AG04450 (cell line): ENCODE data around the gene OMP. TPM values are rescaled to one million over a fixed set of nuclear protein-coding genes. Genes with fewer than 3 reads are reported as not detected.

Experiments
- CTCF ChIA-PET: fragments of 300-600, 350-600 bp; formaldehyde crosslinking; extraction: SDS; loops from one replicate; lab custom pipeline; 2022; ENCODE audit warnings: antibody characterized with exemption, inconsistent platforms; lab: Charles Lee
- POLR2A ChIA-PET: fragments of 350-600 bp; formaldehyde crosslinking; extraction: SDS; loops from one replicate; lab custom pipeline; 2021; ENCODE audit warnings: antibody characterized with exemption, inconsistent platforms; lab: Yijun Ruan, JAX
- DNase-seq: peaks from one replicate; pipeline ENCODE4 v3.0.0-alpha.2; 2011; ENCODE audit warnings: low read depth, low spot score
- H3K27ac ChIP-seq: one replicate; pipeline ENCODE4 v1.5.1; 2012; ENCODE audit warnings: low read depth, low read length, control low read depth
- H3K27me3 ChIP-seq: one replicate; pipeline ENCODE4 v1.6.0; 2012; ENCODE audit warnings: low read length; ENCODE audit not compliant: control insufficient read depth, insufficient read depth
- H3K4me3 ChIP-seq: 2 replicates; pipeline ENCODE4 v1.5.1; 2011; ENCODE audit warnings: mild to moderate bottlenecking, low read depth, low read length, control low read depth
- H3K9me3 ChIP-seq: 2 replicates; pipeline ENCODE4 v1.5.1; 2012; ENCODE audit warnings: low read length; ENCODE audit not compliant: control insufficient read depth, insufficient read depth
- CTCF ChIP-seq: IDR thresholded peaks from 2 replicates; pipeline ENCODE4 v1.5.1; 2011; ENCODE audit warnings: low read depth, low read length, control low read depth, inconsistent platforms
- polyA plus RNA-seq: library from polyadenylated mRNA; depleted of rRNA; stranded (reverse); fragments of >200 nt; gene quantifications from 2 replicates; pipeline ENCODE4 v1.2.3, GENCODE V29; 2011

The OMP gene
- polyA plus RNA-seq, 1 experiment, result not detected

GRCh38 chr11:77139201-77139600 is 36.6 kb downstream of the OMP start:
- ChIA-PET CTCF (interaction anchor here (3.5 kb wide), 1 partner anchor 12 kb away, joined by 26 read pairs; the partner anchor contains the start of gene MYO7A), POLR2A (no interaction called here)
- H3K4me3 ChIP-seq, result no peak overlapping the region
- DNase-seq, result no peak
- H3K27ac ChIP-seq, result no peak overlapping the region
- TF ChIP-seq CTCF, result no peak
- H3K27me3 ChIP-seq, result peaks cover 5% of the 10 kb centered on the region
- H3K9me3 ChIP-seq, result no peaks in the 10 kb centered on the region; the same call in 1 of the 2 replicates

GRCh38 chr11:77140231-77140851 is 37.7 kb downstream of the OMP start:
- no peak overlapping the region for H3K27ac ChIP-seq
- CTCF ChIA-PET, result interaction anchor here (0.6 to 3.5 kb wide), 5 partner anchors 13 to 221 kb away, joined by 3 to 26 read pairs (median 3); partner anchors contain the start of gene MYO7A
- H3K27me3 ChIP-seq, result peaks cover 5% of the 10 kb centered on the region
- no peak for DNase-seq
- H3K9me3 ChIP-seq, result no peaks in the 10 kb centered on the region; the same call in 1 of the 2 replicates
- POLR2A ChIA-PET, result interaction anchor here (1.1 kb wide), 1 partner anchor 67 kb away, joined by 4 read pairs; no protein-coding TSS in a partner anchor
- H3K4me3 ChIP-seq, result no peak overlapping the region
- no peak for TF ChIP-seq CTCF

- H3K27ac ChIP-seq, result no peak overlapping the region
- H3K4me3 ChIP-seq, result no peak overlapping the region
- DNase-seq, result peak; percentile 23
- ChIA-PET POLR2A (interaction anchor here (1.1 kb wide), 1 partner anchor 68 kb away, joined by 4 read pairs; no protein-coding TSS in a partner anchor), CTCF (interaction anchor here (1.1 to 3.5 kb wide), 3 partner anchors 13 to 222 kb away, joined by 3 to 26 read pairs (median 3); partner anchors contain the start of gene MYO7A)
- no peak for TF ChIP-seq CTCF
- H3K27me3 ChIP-seq, result peaks cover 7% of the 10 kb centered on the region
- no peaks in the 10 kb centered on the region; the same call in 1 of the 2 replicates for H3K9me3 ChIP-seq
Measured at GRCh38 chr11:77141034-77141433, 38.4 kb downstream of the OMP start.

- Histone ChIP-seq H3K9me3 (no peaks in the 10 kb centered on the region; the same call in 1 of the 2 replicates), H3K27me3 (peaks cover 12% of the 10 kb centered on the region), H3K4me3 (no peak overlapping the region), H3K27ac (no peak overlapping the region)
- no peak for DNase-seq
- ChIA-PET CTCF (interaction anchor here (1.1 to 3.5 kb wide), 3 partner anchors 14 to 222 kb away, joined by 3 to 26 read pairs (median 3); partner anchors contain the start of gene MYO7A), POLR2A (interaction anchor here (1.1 kb wide), 1 partner anchor 68 kb away, joined by 4 read pairs; no protein-coding TSS in a partner anchor)
- TF ChIP-seq CTCF, result no peak
Measured at GRCh38 chr11:77141475-77141874, 38.8 kb downstream of the OMP start.
